CD4-positive, alpha-beta T cell treated with Interleukin-10 for 1 hour (primary cell): Measurements from ENCODE around the gene GALNTL6.

Experiments
- DNase-seq: peaks from one replicate; pipeline ENCODE4 v3.0.0-alpha.2; 2020

The GALNTL6 gene

GRCh38 chr4:172009446-172010230, 196.4 kb downstream of the GALNTL6 start:
- no peak for DNase-seq

- no peak for DNase-seq
Observed at GRCh38 chr4:172011196-172011595, 198.0 kb downstream of the GALNTL6 start.

GRCh38 chr4:172018358-172018757, 205.2 kb downstream of the GALNTL6 start:
- no peak for DNase-seq

GRCh38 chr4:172035562-172035961, 222.4 kb downstream of the GALNTL6 start:
- DNase-seq, result no peak

GRCh38 chr4:172040766-172041165, 227.6 kb downstream of the GALNTL6 start:
- DNase-seq, result no peak

- DNase-seq, result no peak
Observed at GRCh38 chr4:172042714-172043114, 229.5 kb downstream of the GALNTL6 start.

GRCh38 chr4:172045981-172046380, 232.8 kb downstream of the GALNTL6 start:
- no peak for DNase-seq

GRCh38 chr4:172048666-172049065, 235.5 kb downstream of the GALNTL6 start:
- DNase-seq, result no peak

- DNase-seq, result no peak
Observed at GRCh38 chr4:172050911-172051310, 237.7 kb downstream of the GALNTL6 start.

- DNase-seq, result no peak
Observed at GRCh38 chr4:172055046-172055445, 241.8 kb downstream of the GALNTL6 start.

GRCh38 chr4:172055498-172055897, 242.3 kb downstream of the GALNTL6 start:
- no peak for DNase-seq

GRCh38 chr4:172061204-172061603, 248.0 kb downstream of the GALNTL6 start:
- DNase-seq, result no peak

GRCh38 chr4:172068506-172068905, 255.3 kb downstream of the GALNTL6 start:
- no peak for DNase-seq

- no peak for DNase-seq
Observed at GRCh38 chr4:172073590-172073989, 260.4 kb downstream of the GALNTL6 start.

- no peak for DNase-seq
Observed at GRCh38 chr4:172083272-172083671, 270.1 kb downstream of the GALNTL6 start.

- DNase-seq, result no peak
Observed at GRCh38 chr4:172088556-172088955, 275.4 kb downstream of the GALNTL6 start.

- DNase-seq, result no peak
Observed at GRCh38 chr4:172095161-172095560, 282.0 kb downstream of the GALNTL6 start.

- no peak for DNase-seq
Observed at GRCh38 chr4:172096786-172097185, 283.6 kb downstream of the GALNTL6 start.

GRCh38 chr4:172099376-172099775, 286.2 kb downstream of the GALNTL6 start:
- DNase-seq, result no peak

GRCh38 chr4:172103456-172103855, 290.3 kb downstream of the GALNTL6 start:
- no peak for DNase-seq

GRCh38 chr4:172104539-172104938, 291.3 kb downstream of the GALNTL6 start:
- DNase-seq, result no peak

GRCh38 chr4:172105918-172106317, 292.7 kb downstream of the GALNTL6 start:
- no peak for DNase-seq

GRCh38 chr4:172109466-172109865, 296.3 kb downstream of the GALNTL6 start:
- no peak for DNase-seq

GRCh38 chr4:172124656-172125308, 311.6 kb downstream of the GALNTL6 start:
- DNase-seq, result no peak

- no peak for DNase-seq
Observed at GRCh38 chr4:172125443-172125842, 312.2 kb downstream of the GALNTL6 start.
